GM19463 (cell line): ENCODE measurements around the gene SDCBP2.
"Not testable (repeated sequence)": the region's sequence is repeated elsewhere in the genome, so short reads cannot be mapped to it uniquely, and the experiment has no call there.

ENCODE experiments used
- ATAC-seq: cut with Tn5 transposase; IDR thresholded peaks from one replicate; pipeline ENCODE4 v1.9.1; 2021; ENCODE audit warnings: mild to moderate bottlenecking, moderate library complexity; ENCODE audit not compliant: unreplicated experiment

Gene SDCBP2

DNA sequence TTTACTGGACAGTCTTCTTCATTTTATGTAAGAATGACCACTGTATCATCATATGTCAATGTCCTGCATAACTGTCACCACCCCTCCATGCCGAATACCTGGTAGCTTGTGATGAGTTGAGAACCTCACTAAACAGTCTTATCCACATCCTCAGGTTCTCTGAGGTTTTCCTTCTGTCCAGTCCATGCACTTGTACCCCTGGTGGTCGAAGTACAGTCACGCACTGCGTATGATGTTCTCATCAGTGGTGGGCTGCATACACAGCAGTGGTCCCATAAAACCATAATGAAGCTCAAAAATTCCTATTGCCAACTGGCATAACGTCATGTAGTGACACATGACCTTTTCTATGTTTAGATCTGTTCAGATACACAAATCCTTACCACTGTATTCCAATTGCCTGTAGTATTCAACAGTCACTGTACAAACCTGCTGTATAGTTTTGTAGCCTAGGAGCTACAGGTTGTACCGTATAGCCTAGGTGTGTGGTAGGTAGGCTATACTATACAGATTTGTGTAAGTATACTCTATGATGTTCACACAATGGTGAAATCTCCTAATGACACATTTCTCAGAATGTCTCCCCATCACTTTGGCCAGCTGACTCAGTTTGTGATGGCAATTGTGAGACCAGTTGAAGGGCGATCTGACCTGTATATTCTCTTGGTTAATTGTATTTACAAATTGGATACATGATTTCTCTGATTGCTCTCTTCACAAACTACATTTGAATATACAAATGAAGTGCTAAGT is 31.3 kb upstream of the SDCBP2 start:
- ATAC-seq: no peak

DNA sequence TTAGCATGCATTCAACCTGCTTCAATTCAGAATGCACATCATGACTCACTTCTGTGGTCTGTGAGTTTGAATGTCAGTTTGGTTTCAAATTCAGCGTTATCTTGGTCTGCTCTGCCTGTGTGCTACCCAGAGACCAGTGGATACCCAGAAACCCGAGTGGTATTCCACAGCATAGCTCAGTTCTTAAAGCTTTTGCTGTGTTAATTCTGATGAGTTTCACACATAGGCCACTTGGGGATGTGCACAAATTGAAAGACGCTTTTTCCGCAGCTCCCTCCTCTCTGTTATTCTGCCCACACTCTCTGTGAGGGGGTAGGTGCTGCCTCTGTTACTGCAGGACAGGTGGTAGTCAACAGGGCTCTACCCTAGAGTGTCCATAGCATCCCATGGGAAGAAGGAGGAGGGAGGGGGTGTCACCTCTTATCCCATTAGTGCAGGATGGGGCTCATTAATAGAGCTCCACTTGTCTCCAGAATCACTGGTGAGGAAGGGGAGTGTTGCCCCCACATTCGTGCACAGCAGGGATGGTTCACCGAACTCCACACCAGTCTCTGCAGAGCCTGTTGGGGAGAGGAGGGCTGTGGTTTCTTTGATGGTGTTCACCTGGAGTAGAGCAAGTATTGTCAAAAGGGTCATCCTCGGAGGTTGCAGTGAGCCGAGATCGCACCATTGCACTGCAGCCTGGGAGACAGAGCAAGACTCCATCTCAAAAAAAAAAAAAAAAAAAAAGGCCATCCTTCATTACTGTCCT is 29.2 kb upstream of the SDCBP2 start:
- no peak for ATAC-seq

DNA sequence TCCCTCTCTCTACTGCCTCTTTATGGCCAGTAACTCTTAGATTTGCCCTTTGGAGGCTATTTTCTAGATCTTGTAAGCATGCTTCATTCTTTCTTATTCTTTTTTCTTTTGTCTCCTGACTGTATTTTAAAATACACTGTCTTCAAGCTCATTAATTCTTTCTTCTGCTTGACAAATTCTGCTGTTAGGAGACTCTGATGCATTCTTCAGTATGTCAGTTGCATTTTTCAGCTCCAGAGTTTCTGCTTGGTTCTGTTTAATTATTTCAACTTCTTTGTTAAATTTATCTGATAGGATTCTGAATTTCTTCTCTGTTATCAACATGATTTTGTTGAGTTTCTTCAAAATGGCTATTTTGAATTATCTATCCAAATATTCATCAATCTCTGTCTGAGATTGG is 25.0 kb upstream of the SDCBP2 start:
- no peak for ATAC-seq

DNA sequence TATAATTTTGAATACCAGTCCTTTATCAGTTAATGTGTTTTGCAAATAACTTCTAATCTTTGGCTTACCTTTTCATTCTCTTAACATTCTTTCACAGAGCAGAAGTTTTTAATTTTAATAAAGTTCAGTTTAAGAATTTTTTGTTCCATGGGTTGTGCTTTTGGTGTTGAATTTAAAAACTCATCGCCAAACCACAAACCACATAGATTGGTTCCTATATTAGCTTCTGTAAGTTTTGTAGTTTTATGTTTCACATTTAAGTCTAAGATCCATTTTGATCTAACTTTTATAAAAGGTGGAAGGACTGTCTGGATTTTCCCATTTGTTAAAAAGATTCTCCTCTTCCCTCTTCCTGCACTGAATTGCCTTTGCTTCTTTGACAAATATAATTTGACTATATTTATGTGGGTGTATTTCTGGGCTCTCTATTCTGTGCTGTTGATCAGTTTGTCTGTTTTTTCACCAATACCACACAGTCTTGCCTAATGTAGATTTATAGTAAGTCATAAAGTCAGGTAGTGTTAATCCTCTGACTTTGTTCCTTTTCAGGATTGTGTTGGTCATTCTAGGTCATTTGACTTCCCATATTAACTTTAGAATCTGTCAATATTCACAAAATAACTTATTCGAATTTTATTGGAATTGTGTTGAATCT is 17.5 kb upstream of the SDCBP2 start:
- ATAC-seq: no peak

DNA sequence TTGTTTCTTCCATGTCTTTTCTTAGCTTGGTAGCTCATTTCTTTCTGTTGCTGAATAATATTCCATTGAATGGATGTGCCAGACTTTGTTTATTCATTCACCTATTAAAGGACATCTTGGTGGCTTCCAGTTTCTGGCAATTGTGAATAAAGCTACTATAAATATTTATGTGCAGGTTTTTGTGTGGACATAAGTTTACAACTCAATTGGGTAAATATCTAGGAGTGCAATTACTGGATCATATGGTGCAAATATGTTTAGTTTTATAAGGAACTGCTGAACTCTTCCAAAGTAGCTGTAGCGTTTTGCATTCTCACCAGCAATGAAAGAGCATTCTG is 16.8 kb upstream of the SDCBP2 start:
- no peak for ATAC-seq

DNA sequence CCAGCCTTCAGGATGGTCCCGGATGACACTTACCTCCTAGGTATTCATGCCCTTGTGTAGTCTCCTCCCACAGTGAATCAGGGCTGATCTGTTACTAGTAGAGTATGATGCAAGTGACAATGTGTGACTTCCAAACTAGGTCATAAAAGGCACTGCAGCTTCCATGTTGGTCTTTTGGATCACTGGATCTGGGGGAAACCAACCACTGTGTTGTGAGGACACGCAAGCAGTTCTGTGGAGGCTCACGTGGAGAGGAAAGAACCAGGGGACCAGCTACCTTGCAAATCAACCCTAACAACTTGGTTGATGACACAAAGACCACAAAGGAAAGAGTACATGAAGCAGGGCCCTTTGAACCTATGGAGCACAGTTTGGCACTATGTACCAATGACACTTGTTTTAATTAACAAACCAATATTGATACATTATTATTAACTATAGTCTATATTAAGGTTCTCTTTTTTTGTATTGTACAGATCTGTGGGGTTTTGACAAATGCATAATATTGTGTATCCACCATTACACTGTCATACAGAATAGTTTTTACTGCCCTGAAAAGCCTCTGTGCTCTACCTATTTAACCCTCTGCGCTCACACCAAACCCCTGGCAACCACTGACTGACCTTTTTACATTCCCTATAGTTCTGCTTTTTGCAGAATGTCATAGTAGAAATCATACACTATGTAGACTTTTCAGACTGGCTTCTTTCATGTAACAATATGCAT is 16.3 kb upstream of the SDCBP2 start:
- ATAC-seq: no peak

DNA sequence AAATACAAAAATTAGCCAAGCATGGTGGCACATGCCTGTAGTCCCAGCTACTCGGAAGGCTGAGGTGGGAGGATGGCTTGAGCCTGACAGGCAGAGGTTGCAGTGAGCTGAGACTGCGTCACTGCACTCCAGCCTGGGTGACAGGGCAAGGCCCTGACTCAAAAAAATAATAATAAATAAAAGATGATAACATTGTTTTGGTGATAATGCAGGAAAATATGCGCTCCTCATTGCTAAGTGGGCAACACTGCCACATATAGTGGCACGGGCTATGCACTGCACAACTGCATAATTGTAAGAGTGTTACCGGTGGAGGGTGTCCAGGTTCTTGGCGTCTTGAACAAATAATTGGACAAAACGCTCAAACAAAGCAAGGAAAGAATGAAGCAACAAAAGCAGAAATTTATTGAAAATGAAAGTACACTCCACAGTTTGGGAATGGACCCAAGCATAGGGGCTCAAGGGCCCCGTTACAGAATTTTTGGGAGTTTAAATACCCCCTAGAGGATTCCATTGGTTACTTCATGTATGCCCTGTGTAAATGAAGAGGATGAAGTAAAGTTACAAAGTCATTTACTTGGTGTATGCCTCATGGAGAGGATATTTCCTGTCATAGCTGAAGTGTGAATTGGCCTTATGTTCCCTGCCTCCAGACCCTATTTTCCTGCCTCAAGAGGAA is 14.6 kb upstream of the SDCBP2 start:
- ATAC-seq: not testable (repeated sequence)

DNA sequence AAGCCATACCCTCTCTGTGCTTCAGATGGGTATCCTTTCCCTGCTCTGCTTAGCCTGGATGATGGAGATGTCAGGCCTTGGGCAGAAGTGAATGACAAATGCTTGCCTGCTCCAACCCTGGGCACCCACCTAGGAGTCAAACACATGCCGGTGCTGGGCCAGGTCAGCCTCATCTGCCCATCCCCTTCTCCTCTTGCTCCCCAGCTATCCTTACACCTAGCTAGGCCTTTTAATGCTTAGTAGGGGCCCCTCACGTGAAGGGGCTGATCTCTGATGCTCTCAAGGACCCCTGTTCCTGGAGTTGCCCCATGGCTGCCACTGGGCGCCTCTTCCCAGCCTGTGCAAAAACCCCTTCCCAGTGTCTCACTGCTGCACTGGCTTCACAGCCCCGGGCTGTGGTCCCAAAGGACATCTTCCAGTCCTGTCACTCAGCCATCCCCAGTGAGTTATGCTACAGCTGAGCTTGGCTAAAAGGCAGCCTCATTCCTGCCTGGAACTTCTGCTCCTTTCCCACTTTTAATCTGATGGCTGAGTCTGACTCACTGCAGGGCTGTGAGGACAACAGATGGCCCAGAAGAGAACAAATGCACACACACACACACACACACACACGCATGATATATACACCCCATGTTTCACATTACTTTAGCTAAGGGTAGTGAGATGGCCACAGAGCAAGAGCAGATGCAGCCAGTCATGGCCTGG is 12.8 kb upstream of the SDCBP2 start:
- ATAC-seq: no peak

DNA sequence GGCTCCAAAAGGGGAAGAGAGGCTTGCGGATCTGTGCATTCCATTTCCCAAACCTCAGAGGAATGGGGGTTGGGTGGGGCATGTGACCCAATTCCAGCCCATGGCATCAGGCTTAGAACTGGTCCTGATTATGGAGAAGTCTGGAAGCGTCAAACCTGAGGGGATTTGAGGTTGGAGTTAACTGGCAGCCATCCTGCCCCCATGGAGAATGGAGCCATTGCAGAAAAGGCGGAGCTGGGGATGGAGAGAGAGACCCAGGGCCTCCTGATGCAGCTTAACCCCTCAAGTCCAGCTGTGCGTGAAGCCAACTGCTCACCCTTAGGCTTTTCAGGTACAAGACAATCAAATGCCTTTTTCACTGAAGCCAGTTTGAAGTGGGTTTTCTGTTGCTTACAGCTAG is 9.9 kb upstream of the SDCBP2 start:
- no peak for ATAC-seq

DNA sequence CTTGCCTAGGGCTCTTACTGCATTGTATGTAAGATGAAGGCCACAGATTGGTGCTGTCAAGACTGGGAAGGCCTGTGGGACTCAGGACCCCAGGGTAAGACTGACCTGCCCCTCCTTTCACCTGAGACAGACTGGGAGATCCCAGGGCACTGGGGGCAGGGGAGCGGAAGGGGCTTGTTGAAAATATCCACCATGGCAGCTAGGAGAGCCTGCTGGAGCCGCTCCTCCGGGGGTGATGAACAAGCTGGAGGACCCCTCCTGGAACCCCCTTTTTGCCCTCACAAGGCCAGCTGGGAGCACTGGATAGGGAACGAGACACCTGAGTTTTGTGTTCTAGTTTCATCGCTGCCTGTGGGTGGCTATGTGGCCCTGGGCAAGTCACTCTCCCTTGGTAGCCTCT is 9.2 kb upstream of the SDCBP2 start:
- ATAC-seq: no peak

DNA sequence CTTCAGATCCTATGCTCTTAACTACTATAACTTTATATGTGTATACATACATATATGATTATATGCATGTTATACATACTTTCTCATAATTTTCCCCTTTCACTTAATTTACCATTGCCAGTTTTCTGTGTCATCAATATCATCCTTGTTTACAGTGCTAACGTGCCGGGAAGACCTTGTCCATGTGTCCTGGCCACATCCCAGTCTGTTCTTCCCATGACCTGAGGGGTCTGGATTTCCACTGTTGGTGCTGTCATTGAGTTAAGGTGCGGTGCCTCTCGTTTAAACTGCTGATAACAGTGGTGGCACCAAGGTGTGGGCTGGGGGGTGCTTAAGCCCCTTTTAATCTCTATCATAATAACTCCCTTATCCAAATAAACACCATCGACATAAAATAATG is 8.5 kb upstream of the SDCBP2 start:
- ATAC-seq: no peak

DNA sequence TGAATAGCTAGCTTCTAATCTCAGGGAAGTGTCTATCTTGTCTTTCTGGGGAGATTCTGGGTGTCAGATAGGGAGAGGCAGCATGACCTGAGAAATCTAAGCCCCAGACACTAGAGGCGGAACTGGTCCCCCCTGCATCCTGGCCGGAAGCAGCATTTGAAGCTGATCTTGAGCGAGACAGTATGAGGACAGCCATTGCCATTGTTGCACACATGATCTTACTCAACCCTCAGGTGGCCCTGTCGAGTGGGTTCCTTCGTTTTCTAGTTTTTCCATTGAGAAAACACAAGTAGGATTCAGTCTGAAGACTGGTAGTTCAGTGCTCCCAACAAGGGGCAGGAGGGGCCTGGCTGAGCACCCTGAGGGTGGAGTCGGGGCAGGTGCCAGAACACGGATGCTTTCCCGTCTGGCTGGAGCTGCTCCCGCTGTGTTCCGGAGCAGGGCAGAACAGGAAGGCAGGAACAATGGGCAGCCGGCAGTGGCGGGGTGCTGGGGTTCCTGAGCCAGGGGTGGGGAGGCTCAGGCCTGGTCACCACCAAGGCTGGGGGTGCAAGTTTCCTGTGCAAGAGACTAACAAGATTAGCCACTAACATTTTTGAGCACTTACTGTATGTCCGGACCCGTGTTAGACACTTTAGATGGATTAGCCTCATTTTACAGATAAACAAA is 7.9 kb upstream of the SDCBP2 start:
- ATAC-seq: no peak

DNA sequence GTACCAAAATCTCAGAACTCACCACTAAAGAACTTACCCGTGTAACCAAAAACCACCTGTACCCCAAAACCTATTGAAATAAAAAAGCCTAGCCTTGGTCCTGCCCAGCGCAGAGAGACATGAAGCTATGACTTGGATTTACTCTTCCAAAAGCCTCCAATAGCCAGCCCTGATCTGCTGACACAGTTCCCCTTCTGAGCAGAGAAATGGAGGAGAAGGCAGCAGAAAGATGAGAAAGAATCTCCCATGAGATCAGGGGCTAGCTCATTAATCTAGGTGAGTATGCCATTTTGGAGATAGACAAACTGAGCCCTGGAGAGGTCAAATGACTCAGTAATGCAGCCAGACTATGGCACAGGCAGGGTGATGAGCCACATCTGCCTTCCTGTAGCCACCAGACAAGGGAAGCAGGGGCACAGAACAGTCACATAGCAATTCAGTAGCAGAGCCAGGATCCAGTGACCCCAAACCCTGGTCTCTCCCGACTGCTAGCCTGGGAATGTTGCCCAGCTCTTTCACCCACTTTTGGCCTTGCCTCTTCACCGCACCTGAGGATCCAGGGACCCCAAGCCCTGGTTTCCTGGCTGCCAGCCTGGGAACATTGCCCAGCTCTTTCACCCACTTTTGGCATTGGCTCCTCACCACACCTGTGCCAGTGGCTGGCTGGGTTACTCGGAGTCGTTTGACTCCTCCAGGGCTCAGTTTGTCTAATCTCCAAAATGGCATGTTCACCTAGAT is 7.2 kb upstream of the SDCBP2 start:
- ATAC-seq: no peak

DNA sequence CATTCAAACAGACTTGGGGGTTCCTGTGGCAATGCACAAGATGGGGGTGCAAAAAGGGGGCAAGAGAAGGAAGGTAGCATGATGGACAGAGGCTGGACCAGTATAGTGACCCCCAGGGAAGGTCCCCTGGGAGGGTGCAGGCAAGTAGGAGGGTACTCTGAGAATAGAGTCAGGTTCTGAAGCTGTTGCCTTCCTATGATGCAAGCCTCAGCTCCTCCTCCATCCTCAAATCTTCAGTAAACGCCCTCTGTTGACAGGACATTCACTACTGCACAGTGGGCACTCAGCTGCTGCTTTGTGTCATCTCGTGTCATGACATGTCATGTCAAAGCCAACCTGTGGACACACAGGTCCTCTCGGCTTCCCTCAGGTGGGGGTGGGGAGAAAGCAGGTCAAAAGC is 5.8 kb upstream of the SDCBP2 start:
- no peak for ATAC-seq

DNA sequence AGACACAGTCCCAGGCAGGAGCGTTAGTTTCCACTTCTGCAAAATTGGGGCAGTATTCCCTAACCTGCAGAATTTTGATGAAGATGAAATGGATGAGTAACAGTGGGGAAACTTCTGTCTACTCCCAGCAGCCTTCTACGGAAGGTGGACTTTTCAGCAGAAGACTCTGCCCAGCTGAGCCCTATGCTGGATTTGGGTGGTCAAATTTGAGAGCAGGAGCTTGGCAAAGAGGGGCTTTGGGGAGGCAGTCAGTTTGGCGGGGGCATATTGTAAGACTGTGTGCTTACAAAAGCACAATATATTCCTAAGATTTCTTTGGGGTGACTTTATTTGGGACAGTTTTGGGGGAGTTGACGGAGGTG is 5.4 kb upstream of the SDCBP2 start:
- ATAC-seq: no peak

DNA sequence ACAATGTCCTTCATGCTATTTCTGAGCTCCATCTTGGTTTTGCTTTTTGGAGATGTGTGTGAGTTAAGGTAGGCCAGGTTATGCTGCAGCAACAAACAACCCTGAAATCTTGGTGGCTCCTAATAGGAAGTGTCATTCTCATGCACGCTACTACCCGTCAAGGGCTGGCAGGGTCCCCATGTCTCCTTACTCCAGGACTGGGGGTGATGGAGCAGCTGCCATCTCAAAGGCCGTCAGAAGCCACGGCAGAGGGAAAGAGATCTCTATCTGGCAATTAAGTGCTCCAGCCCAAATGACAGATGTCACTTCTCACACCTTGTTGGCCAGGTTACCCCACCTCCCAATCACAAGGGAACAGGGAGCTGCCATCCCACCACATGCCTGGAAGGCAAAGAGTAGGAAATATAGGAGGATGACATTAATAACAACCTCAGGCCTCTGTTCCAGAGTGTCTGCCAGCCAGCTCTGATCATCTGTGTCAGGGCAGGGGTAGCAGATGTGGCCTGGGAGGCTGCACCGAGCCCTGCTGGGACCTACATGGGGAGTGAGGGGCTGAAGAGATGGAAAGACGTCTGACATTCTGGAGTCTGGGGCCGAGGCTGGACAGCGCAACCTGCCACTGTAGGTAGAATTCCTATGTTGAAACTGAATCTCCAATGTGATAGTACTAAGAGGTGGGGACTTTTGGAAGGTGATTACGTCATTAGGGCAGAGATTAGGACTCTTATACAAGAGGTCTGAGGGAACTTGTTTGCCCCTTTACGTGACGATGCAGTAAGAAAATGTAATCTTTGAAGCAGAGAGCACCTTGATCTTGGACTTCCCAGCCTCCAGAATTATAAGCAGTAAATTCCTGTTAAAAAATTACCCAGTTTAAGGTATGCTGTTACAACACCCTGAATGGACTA is 4.8 kb upstream of the SDCBP2 start:
- ATAC-seq: no peak

DNA sequence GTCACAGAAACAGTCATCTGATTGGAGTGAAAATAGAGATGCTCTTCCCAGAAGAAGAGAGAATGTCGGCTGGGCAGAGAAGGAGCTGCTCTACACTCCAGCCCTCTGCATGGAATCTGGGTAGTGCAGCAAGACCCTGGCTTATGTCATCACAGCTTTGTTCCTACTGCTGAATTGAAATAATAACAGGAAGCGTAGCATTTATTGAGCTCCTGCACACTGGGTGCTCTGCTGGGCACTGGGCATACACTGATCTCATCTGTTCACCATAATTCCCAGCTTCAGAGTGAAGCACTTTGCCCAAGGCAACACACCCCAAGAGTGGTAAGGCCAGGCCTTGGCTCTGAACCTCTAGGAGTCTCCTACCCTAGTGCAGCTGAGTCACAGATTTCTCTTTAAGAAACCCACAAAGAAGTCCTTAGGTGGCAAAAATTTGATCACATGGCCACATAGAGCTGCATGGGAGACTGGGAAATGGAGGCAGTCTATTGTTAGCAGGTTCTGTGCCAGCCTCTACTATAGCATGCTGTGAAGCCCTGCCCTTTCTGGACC is 3.9 kb upstream of the SDCBP2 start:
- no peak for ATAC-seq
